Measurements from ENCODE around the gene SOX21. TPM values are rescaled to one million over a fixed set of nuclear protein-coding genes. Genes with fewer than 3 reads are reported as not detected.

Gene SOX21
- total RNA-seq, 1 donor, result 0.09 TPM

DNA sequence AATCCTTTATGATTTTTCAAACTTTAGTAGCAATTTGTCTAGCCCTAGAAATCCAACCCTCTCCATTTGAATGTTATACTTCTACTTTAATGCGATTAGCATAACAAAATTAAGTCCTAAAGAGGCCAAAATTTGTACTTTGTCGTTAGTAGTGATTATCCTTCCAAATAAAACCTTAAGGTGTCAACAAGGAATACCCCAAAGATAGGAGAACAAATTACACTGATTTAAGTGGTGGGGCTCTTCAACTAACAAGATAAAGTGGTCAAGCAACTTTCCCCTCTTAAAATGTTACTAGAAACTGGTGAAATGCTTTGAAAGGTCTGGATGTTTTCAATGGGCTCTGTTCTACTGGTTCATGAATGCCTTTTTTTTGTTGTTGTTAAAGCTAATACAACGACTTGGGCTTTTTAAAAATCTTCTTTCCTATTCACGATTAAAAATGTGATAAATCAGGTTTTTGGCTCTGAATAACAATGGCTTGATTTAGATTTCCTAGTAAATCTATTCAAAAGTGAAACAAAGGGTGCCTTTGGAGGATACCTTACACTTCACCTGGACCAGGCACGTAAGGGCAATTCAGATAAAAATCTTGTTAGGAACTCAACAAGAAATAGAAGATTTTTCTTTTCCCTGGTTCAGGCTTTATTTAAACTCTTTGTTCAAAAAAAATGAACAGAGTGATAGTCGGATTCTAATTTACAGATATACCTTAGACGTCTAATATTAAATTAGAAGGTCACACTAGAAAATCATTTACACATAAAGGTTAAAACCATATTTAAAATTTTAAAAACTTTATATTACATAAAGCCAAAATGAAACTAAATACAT lies 3.1 kb downstream of the SOX21 start:
- H3K4me3 ChIP-seq (ENCODE audit: low read depth, low read length), result no peak overlapping the region
- TF ChIP-seq, protein P1, sequence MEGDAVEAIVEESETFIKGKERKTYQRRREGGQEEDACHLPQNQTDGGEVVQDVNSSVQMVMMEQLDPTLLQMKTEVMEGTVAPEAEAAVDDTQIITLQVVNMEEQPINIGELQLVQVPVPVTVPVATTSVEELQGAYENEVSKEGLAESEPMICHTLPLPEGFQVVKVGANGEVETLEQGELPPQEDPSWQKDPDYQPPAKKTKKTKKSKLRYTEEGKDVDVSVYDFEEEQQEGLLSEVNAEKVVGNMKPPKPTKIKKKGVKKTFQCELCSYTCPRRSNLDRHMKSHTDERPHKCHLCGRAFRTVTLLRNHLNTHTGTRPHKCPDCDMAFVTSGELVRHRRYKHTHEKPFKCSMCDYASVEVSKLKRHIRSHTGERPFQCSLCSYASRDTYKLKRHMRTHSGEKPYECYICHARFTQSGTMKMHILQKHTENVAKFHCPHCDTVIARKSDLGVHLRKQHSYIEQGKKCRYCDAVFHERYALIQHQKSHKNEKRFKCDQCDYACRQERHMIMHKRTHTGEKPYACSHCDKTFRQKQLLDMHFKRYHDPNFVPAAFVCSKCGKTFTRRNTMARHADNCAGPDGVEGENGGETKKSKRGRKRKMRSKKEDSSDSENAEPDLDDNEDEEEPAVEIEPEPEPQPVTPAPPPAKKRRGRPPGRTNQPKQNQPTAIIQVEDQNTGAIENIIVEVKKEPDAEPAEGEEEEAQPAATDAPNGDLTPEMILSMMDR (IDR thresholded peaks at IDR 0.05; ENCODE audit: insufficient read depth, low read length), result no peak
- DNase-seq (ENCODE audit: low read depth), result no peak

DNA sequence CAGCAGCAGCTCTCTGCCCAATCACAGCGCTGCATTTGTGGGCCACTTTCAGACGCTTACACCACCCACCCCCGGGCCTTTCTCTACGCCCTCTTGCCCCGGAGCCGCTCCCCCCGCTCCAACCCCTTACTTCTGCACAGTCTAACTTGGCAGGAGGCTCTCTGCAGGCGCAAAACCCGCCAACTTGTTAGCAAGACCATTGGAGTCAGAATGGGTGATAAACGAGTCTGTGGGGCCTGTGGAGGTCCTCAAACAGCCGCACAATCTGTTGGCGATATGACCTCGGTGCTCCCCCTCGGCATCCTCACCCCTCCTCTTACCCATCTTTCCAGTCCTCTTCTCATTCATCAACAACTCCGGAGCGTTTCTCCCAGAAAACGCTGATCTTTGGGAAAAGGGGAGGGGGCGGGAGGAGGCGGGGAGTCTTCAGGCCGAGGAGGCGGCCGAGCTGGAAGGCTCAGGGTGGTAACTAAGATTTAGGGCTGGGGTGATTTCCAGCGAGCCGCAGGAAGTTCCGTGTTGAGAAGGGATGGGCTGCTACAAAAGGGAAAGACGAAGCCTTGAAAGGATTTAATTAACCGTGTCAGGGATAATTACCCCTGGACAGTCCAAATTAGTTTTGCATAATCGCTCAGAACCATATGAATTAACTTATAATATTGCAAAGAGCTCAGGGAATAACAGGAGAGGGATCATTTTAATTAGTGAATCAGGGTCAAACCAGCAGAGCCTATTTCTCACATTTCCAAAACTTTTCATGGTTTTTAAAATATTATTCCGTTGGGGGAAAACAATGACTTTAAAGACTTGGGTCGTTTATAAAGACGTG lies 4.1 kb downstream of the SOX21 start:
- no peak overlapping the region for H3K4me3 ChIP-seq (ENCODE audit: low read depth, low read length)
- TF ChIP-seq, protein P1 (IDR thresholded peaks at IDR 0.05; ENCODE audit: insufficient read depth, low read length), result no peak
- no peak for DNase-seq (ENCODE audit: low read depth)

DNA sequence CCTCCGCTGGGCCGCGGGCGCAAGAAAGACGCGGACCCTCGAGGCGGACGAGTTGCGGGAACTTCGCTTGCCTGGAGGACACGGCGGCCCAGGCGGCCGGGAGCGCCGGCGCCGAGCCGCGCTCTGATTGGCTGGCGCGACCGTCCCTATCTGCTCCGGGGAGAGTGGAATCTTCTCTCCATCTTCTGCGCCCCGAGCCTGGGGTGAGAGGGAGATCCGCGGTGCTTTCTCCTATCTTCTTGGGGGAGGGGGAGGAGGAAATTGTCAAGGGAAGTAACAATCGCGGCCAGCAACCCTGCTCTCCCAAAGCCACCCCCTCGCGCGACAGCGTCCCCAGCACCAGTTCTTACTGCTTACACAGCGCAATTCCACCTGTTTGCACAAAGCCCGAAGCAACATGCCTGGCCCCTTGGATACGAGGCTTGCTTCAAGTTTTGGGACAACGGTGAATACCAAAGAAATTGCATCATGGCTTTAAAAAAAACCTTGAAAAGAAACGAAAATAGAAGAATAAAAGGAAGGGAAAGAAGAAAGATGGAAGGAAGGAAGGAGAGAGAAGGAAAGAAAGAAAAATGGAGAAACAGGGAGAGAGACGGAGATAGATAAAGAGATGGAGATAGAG lies 4.8 kb downstream of the SOX21 start:
- no peak overlapping the region for H3K4me3 ChIP-seq (ENCODE audit: low read depth, low read length)
- DNase-seq (ENCODE audit: low read depth), result no peak
- TF ChIP-seq, protein P1 (IDR thresholded peaks at IDR 0.05; ENCODE audit: insufficient read depth, low read length), result no peak

DNA sequence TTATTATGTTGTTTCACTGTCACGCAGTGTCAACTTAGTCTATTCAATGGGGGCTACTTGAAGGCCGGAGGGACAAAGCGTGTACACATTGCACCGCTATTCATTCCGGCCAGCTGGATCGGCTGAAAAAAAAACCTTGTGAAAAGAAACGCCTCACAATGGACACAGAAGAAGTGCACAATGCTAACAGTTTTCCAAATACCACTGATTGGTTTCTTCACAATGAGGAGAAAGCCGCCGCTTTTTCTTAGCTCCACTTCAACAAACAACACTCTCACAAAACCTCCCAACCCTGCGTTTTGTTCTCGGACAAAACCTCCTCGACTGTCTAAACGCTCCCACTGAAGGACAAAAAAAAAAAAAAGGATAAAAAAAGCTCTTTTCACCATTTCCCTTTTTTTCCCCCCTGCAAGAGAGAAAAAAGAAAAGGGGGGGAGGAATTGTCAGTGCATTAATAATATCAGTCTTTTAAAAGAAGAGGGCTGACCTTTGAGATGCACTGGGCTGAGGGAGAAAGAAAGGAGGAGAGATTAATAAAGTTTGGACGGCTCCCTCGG lies 5.4 kb downstream of the SOX21 start:
- DNase-seq (ENCODE audit: low read depth), result no peak
- no peak overlapping the region for H3K4me3 ChIP-seq (ENCODE audit: low read depth, low read length)
- TF ChIP-seq, protein P1 (IDR thresholded peaks at IDR 0.05; ENCODE audit: insufficient read depth, low read length), result no peak

DNA sequence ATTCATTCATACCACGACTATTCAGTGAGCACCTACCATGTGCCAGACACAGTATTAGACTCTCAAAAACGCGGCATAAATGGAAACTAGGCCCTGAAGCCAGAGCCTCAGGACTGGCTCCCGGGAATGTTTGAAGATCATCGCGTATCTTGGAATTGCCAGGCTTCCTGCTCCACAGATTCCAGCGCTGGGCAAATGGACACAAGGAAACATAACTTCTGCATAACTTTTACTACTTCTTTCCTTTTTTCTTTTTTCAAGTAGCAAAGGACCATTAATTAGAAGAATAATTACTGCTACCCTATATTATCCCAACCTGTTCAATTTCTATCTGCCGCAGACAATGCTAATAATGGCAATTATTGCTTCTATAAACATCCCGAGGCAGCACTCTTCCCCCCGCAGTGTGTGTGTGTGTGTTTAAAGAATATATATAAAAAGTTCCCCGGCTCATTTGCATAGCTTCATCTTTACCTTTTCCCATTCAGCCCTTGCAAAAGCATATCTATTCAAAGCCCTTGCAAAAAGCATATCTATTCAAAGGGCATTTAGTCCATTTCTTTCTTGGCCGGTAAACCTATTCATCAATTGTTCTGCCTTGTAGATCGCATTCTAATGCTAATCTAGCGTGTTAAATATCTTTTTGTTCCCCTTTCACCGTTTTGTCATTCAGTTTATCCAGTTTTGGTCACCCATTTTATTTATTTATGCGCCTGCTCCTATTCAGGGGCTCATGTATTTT lies 6.1 kb downstream of the SOX21 start:
- no peak for DNase-seq (ENCODE audit: low read depth)
- TF ChIP-seq, protein P1 (IDR thresholded peaks at IDR 0.05; ENCODE audit: insufficient read depth, low read length), result no peak
- H3K4me3 ChIP-seq (ENCODE audit: low read depth, low read length), result no peak overlapping the region

All from fibroblast of the aortic adventitia (primary cell).